GM12801 (cell line): ENCODE results near the gene ACP1.

Experiments used
- TF ChIP-seq, protein P1 (sequence below): IDR thresholded peaks from one replicate; pipeline ENCODE4 v1.5.1; 2011; ENCODE audit warnings: control low read depth; ENCODE audit not compliant: insufficient read length; ENCODE audit errors: extremely low read depth

The ACP1 gene

GRCh38 chr2:295090-295489 is 30.3 kb downstream of the ACP1 start:
- TF ChIP-seq, protein P1, sequence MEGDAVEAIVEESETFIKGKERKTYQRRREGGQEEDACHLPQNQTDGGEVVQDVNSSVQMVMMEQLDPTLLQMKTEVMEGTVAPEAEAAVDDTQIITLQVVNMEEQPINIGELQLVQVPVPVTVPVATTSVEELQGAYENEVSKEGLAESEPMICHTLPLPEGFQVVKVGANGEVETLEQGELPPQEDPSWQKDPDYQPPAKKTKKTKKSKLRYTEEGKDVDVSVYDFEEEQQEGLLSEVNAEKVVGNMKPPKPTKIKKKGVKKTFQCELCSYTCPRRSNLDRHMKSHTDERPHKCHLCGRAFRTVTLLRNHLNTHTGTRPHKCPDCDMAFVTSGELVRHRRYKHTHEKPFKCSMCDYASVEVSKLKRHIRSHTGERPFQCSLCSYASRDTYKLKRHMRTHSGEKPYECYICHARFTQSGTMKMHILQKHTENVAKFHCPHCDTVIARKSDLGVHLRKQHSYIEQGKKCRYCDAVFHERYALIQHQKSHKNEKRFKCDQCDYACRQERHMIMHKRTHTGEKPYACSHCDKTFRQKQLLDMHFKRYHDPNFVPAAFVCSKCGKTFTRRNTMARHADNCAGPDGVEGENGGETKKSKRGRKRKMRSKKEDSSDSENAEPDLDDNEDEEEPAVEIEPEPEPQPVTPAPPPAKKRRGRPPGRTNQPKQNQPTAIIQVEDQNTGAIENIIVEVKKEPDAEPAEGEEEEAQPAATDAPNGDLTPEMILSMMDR, result no peak

- TF ChIP-seq, protein P1, result no peak
These were observed 31.6 kb downstream of the ACP1 start for GRCh38 chr2:296354-296753.

DNA sequence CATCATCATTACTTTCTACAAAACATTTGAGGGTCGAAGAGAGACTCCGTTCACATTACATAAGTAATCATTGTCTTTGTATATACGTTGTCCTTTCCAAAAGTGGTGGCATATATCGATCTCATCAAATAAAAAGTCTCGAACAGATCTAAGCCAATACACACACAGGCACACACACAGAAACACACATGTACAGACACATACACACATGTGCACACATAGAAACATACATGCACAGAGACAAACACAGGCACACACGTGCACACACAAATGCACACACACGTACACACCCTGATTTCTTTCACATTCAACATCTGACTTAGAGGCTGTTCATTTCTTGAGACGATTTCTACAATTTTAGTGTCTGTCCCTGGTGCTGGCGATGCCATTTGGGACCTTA is 40.6 kb downstream of the ACP1 start:
- TF ChIP-seq, protein P1, result no peak

DNA sequence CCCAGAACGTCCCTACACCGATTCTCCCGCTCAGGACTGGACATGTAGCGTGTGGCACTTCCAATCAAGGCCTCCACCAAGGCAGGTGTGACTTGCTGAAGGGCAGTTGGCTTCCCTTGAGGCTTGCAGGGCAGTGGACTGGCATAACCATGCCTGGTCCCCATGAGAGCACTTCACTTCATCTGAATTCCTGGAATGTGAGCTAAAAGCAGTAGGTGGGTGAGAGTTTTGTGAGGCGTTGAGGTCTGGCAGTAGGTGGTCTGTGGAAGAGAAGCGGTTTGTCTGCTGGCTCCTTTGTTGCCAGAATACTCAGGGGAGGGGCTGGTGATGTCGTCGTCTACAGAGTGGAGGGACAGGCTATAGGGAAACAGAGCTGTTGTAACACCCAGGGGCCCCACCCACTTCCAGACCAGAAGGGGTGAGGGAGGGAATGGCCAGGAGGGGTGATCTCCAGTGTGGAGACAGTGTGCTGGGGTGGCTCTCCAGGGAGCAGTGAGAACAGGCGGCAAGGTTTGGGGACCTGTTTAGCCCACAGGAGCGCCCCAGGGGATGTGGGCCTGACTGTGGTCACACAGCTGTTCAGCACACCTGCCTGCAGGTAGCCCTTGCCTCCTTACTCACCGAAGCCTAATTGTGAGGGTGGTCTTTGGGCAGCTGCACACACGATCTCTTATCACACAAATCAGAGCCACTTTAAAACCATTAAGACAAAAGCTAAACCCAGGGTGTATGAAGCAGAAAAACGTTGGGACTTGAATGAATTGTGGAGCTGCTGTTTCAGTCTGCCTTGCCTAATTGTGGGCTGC is 44.6 kb downstream of the ACP1 start:
- TF ChIP-seq, protein P1, result no peak

GRCh38 chr2:309954-310510 is 45.3 kb downstream of the ACP1 start:
- TF ChIP-seq, protein P1, result no peak

GRCh38 chr2:310994-311393 is 46.2 kb downstream of the ACP1 start:
- TF ChIP-seq, protein P1, result no peak

- TF ChIP-seq, protein P1, result no peak
These were observed 49.2 kb downstream of the ACP1 start for GRCh38 chr2:313991-314390.
